Esophagus muscularis mucosa (tissue), 4 donors: ENCODE results near the gene VKORC1L1.
"Not testable (repeated sequence)": the region's sequence is repeated elsewhere in the genome, so short reads cannot be mapped to it uniquely, and the experiment has no call there.

ENCODE experiments used
- EP300 ChIP-seq: sonication (generic); formaldehyde crosslinking; IDR thresholded peaks from one replicate; pipeline ENCODE4 v1.6.1; 2017; ENCODE audit warnings: antibody characterized with exemption
- POLR2A ChIP-seq: fragments of 450-650 bp; IDR thresholded peaks from one replicate; pipeline ENCODE4 v1.6.1; 2017; ENCODE audit warnings: antibody characterized with exemption, moderate library complexity, mild to moderate bottlenecking, low read depth
- TF ChIP-seq, protein P1 (sequence below), 3 experiments: fragments of 200-600 bp in 2 of 3; fragments of 450-650 bp in 1 of 3; sonication (generic) in 2 of 3; IDR thresholded peaks; one replicate each; pipeline ENCODE4 v1.5.1; 2017 to 2019; ENCODE audit warnings: antibody characterized with exemption in 3 of 3, mild to moderate bottlenecking in 2 of 3, moderate library complexity in 1 of 3

- TF ChIP-seq, protein P1, sequence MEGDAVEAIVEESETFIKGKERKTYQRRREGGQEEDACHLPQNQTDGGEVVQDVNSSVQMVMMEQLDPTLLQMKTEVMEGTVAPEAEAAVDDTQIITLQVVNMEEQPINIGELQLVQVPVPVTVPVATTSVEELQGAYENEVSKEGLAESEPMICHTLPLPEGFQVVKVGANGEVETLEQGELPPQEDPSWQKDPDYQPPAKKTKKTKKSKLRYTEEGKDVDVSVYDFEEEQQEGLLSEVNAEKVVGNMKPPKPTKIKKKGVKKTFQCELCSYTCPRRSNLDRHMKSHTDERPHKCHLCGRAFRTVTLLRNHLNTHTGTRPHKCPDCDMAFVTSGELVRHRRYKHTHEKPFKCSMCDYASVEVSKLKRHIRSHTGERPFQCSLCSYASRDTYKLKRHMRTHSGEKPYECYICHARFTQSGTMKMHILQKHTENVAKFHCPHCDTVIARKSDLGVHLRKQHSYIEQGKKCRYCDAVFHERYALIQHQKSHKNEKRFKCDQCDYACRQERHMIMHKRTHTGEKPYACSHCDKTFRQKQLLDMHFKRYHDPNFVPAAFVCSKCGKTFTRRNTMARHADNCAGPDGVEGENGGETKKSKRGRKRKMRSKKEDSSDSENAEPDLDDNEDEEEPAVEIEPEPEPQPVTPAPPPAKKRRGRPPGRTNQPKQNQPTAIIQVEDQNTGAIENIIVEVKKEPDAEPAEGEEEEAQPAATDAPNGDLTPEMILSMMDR (IDR thresholded peaks at IDR 0.05): not testable (repeated sequence)
- not testable (repeated sequence) for TF ChIP-seq POLR2A, EP300
These were observed 36.2 kb upstream of the VKORC1L1 start for GRCh38 chr7:65836684-65837083.
